Effector memory CD4-positive, alpha-beta T cell (primary cell): ENCODE measurements around the gene ZNF567.
A peak's percentile ranks its signal among the peaks of the same experiment; 100 is the strongest.

ENCODE experiments used
- DNase-seq, 3 donors: peaks; one replicate each; pipeline ENCODE4 v3.0.0-alpha.2; 2020
- H3K27ac ChIP-seq: 2 replicates; pipeline ENCODE4 v1.7.0; 2013; ENCODE audit warnings: mild to moderate bottlenecking, low read length, moderate library complexity; ENCODE audit not compliant: insufficient read depth, poor library complexity, severe bottlenecking
- H3K27me3 ChIP-seq: replicated peaks from 2 replicates; pipeline ENCODE4 v1.7.0; 2013; ENCODE audit warnings: mild to moderate bottlenecking, low read length; ENCODE audit not compliant: insufficient read depth, control insufficient read depth, poor library complexity, severe bottlenecking
- H3K36me3 ChIP-seq: 2 replicates; pipeline ENCODE4 v1.7.0; 2013; ENCODE audit warnings: mild to moderate bottlenecking, low read length, moderate library complexity; ENCODE audit not compliant: control insufficient read depth, insufficient read depth
- H3K4me1 ChIP-seq: 2 replicates; pipeline ENCODE4 v1.7.0; 2013; ENCODE audit warnings: low read length, mild to moderate bottlenecking; ENCODE audit not compliant: control insufficient read depth, insufficient read depth, poor library complexity, severe bottlenecking
- H3K4me3 ChIP-seq: 2 replicates; pipeline ENCODE4 v1.7.0; 2013; ENCODE audit warnings: low read length, low read depth, mild to moderate bottlenecking; ENCODE audit not compliant: insufficient read depth, poor library complexity, severe bottlenecking
- H3K9me3 ChIP-seq: 2 replicates; pipeline ENCODE4 v1.7.0; 2013; ENCODE audit warnings: mild to moderate bottlenecking, low read length, moderate library complexity; ENCODE audit not compliant: control insufficient read depth
- total RNA-seq, 3 donors: gene quantifications; one replicate each; lab custom pipeline; 2026; lab: John Stamatoyannopoulos, UW

ZNF567 gene
- total RNA-seq, result 10.4 to 18.4 (median 10.9) reads per million in 3 donors

DNA sequence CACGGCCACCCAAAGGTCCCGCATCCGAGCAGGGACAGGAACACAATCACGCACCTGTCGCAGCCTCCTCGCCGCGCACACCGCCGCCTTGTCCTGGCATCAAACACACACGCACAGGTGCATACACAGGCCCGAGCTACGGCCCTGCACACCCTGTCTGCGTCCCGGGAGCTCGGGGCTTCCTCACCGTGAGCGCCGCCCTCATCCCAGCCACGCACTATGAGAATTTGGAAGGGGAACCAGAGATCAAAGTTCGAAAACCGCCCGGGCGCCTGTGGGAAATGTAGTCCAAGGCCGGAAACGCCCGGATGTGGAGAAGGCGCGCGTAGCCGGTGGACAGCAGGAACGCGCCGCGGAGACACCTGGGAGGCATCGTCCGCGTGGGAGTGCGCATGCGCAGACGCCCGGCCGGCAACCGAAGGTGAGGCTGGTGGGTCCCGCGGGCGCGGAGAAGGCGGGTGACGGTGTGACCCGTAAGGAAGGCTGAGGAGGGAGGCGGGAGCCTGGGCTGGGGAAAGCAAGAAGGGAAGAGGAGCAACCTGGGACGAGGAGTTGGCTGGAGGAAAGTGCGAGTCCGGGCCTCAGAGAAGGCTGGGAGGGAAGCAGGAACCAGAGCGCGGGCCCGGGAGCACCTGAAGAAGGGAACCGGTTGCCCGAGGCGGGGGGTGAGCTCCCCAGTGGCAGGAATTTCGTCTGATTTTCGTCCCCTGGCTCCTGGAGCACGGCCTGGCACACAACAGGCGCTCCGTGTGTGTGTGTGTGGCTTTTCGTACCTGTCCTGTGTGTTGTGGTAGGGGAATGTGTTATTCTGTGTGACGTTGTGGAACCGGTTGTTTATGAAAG lies at the start of gene ZNF567:
Gene ZNF567, plus strand, starts transcription at position 399 of the 843 bp plus-strand sequence. CDS start 7,256 bp downstream, outside the sequence.
- Histone ChIP-seq H3K9me3 (no peaks in the 10 kb centered on the region), H3K27me3 (no peaks in the 10 kb centered on the region), H3K36me3 (peaks cover 33% of the 10 kb centered on the region), H3K27ac (peak within 1 kb of the TSS; percentile 67), H3K4me3 (peak within 1 kb of the TSS; percentile 68), H3K4me1 (peaks cover 8% of the 10 kb centered on the region)
- peak; percentile 95 to 97 (median 97) for DNase-seq

DNA sequence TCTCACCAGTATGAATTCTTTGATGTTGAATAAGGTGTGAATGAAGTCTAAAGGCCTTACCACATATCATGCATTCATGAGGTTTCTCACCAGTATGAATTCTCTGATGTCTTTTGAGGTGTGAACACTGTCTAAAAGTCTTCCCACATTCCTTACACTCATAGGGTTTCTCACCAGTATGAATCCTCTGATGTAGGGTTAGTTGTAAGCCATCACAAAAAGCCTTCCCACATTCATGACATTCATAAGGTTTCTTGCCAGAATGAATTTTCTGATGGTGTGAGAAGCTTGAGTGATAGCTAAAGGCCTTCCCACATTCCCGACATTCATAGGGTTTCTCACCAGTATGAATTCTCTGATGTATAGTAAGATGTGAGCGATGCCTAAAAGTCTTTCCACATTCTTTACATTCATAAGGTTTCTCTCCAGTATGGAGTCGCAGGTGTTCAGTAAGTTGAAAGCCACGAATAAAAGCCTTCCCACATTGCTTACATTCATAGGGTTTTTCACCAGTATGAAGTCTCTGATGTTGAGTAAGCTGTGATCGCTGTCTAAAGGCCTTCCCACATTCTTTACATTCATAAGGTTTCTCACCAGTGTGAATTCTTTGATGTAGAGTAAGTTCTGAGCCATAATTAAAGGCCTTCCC lies 48.4 kb upstream of the ZNF567 start:
- DNase-seq, result no peak
- Histone ChIP-seq H3K4me1 (no peaks in the 10 kb centered on the region), H3K36me3 (peaks cover 20% of the 10 kb centered on the region), H3K27me3 (no peaks in the 10 kb centered on the region), H3K4me3 (peak overlapping the region; percentile 7), H3K9me3 (peaks cover 70% of the 10 kb centered on the region), H3K27ac (no peak overlapping the region)

DNA sequence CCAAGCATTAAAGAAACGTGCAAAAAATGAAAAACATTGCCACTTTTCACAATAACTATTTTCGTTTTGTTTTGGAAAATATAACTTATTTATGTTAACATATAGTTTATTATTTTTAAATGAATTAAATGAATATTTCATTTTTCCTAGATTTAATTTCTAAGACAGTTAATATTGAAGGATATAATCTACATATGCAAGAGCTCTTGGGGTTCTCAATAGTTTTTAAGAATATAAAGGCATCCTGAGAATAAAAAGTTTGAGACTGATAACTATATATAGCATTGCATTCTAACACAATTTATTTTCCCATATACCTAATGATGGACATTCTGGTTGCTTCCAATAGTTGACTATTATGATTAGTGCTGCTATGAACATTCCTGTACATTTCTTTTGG lies 40.7 kb upstream of the ZNF567 start:
- Histone ChIP-seq H3K4me1 (no peaks in the 10 kb centered on the region), H3K9me3 (peaks cover 40% of the 10 kb centered on the region), H3K36me3 (peaks cover 45% of the 10 kb centered on the region), H3K27ac (no peak overlapping the region), H3K4me3 (no peak overlapping the region), H3K27me3 (no peaks in the 10 kb centered on the region)
- no peak for DNase-seq

DNA sequence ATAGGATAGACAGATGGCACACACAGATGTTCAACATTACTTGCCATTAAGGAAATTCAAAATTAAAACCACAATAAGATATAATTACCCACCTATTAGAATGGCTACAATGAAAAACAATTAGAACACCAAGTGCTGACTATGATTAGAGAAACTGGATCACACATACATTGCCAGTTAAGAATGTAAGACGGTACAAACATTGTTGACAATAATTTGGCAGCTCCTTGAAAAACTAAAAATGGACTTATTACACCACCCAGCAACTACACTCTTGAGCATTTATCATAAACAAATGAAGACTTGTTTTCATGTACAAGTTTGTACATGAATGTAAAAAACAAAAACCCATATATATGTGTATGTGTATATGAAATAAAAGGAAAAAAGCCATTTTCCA lies 34.5 kb upstream of the ZNF567 start:
- H3K27ac ChIP-seq, result no peak overlapping the region
- H3K27me3 ChIP-seq, result no peaks in the 10 kb centered on the region
- H3K36me3 ChIP-seq, result peaks cover 78% of the 10 kb centered on the region
- H3K9me3 ChIP-seq, result peaks cover 14% of the 10 kb centered on the region
- no peaks in the 10 kb centered on the region for H3K4me1 ChIP-seq
- H3K4me3 ChIP-seq, result no peak overlapping the region
- DNase-seq, result no peak

DNA sequence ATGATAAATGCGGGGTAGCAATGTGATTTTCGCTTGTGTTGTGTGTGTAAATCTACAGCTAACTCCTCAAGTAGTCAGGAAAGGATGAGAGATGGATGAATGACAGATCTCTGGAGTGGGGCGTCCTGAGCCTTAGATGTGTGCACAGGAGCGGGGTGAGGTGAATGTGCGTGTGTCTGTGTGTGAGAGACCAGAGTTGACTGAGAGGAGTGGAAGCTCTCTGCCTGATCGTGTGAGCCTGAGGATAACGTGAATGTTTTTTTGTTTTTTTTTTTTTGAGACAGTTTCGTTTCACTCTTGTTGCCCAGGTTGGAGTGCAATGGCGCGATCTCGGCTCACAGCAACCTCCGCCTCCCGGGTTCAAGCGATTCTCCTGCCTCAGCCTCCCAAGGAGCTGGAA lies 21.6 kb upstream of the ZNF567 start:
- Histone ChIP-seq H3K4me3 (peak overlapping the region; percentile 95), H3K4me1 (no peaks in the 10 kb centered on the region), H3K36me3 (peaks cover 30% of the 10 kb centered on the region), H3K27ac (no peak overlapping the region), H3K27me3 (no peaks in the 10 kb centered on the region), H3K9me3 (no peaks in the 10 kb centered on the region)
- DNase-seq, result no peak

DNA sequence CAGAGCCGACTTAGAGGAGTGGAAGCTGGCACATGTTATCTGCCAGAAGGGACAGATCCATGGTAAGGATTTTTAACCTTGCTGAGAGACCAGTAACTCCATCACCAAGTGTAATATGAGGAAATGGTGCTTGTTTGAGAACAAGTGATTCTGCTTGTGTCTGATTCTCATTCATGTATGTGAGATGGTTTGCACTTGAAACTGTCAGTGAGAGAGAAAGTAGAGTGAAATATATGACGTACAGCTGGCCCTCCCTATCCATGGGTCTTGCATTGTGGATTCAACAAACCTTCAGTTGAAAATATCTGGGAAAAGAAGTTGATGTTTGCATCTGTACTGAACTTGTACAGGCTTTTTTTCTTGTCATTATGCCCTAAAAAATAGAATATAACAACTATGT lies 18.8 kb upstream of the ZNF567 start:
- no peaks in the 10 kb centered on the region for H3K9me3 ChIP-seq
- no peak overlapping the region for H3K4me3 ChIP-seq
- peaks cover 31% of the 10 kb centered on the region for H3K36me3 ChIP-seq
- DNase-seq, result no peak
- H3K27me3 ChIP-seq, result no peaks in the 10 kb centered on the region
- no peaks in the 10 kb centered on the region for H3K4me1 ChIP-seq
- H3K27ac ChIP-seq, result no peak overlapping the region

DNA sequence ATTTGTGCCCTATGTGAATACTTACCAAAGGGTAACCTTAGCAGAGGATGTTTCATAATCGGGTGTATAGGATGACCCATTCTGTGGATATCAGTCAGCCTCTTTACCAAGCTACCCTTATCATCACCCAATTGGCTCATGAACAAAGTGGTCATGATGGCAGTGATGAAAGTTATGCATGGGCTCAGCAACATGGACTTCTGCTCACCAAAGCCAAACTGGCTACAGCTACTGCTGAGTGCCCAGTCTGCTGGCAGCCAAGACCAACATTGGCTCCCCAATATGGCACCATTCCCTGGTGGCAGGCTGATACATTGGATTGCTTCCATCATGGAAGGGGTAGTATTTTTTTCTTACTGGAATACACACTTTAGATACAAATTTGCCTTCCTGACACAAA lies 15.0 kb upstream of the ZNF567 start:
- no peaks in the 10 kb centered on the region for H3K4me1 ChIP-seq
- H3K36me3 ChIP-seq, result peaks cover 17% of the 10 kb centered on the region
- H3K4me3 ChIP-seq, result no peak overlapping the region
- H3K27me3 ChIP-seq, result no peaks in the 10 kb centered on the region
- H3K27ac ChIP-seq, result no peak overlapping the region
- no peaks in the 10 kb centered on the region for H3K9me3 ChIP-seq
- no peak for DNase-seq

DNA sequence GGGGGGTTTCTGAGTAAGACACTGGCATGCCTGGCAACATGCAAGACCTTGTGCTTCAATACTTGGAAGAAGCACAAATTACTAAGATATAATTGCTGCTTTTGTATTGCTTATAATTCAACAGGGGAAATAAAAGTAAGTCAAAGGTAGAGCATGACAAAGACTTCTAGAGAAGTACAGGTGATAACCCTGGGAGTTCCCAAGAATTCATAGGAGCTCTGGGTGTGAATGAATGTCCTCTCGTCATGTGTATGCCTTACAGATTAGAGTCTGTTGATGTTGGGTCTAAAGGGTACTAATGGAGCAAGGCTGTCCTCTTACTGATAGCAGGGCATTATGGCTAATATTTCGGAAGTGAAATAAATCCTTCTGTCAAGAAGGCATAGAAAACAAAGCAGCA lies 13.2 kb upstream of the ZNF567 start:
- peaks cover 4% of the 10 kb centered on the region for H3K9me3 ChIP-seq
- no peaks in the 10 kb centered on the region for H3K4me1 ChIP-seq
- DNase-seq, result no peak
- H3K36me3 ChIP-seq, result peaks cover 31% of the 10 kb centered on the region
- H3K4me3 ChIP-seq, result no peak overlapping the region
- H3K27me3 ChIP-seq, result no peaks in the 10 kb centered on the region
- H3K27ac ChIP-seq, result no peak overlapping the region

DNA sequence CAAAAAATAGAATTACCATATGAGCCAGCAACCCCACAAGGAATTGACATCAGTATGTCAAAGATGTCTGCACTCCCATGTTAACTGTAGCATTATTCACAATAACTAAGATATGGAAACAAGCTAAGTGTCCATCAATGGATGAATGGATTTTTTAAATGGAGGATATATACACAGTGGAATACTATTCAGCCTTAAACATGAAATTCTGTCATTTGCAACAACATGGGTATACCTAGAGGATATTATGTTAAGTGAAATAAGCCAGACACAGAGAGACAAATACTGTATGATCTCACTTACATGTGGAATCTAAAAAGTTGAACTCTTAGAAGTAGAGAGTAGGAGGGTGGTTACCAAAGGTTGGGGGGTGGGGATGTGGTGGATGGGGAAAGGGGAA lies 8.0 kb upstream of the ZNF567 start:
- DNase-seq, result no peak
- Histone ChIP-seq H3K36me3 (peaks cover 21% of the 10 kb centered on the region), H3K27me3 (no peaks in the 10 kb centered on the region), H3K9me3 (peaks cover 4% of the 10 kb centered on the region), H3K4me3 (no peak overlapping the region), H3K27ac (no peak overlapping the region), H3K4me1 (no peaks in the 10 kb centered on the region)

DNA sequence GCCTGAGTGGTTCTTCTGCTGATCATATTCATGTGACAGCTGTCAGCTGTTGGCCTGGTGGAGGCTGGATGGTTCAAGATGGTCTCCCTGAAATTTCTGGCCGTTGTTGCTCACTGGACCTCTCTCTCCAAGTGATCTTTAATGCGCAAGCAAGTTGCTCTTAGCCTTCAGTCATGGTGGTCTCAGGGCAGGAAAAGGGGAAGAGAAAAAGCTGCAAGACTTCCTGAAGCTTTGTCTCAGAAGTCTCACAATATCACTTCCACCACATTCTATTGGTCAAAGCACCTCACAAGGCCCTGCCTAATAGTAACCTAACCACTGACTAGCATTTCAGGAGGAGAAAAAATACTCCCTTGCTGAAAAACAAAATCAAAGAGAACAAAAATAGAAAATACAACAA lies 1.6 kb upstream of the ZNF567 start:
- H3K4me3 ChIP-seq, result no peak overlapping the region
- no peaks in the 10 kb centered on the region for H3K9me3 ChIP-seq
- H3K27ac ChIP-seq, result no peak overlapping the region
- H3K36me3 ChIP-seq, result peaks cover 21% of the 10 kb centered on the region
- no peak for DNase-seq
- H3K4me1 ChIP-seq, result peaks cover 8% of the 10 kb centered on the region
- no peaks in the 10 kb centered on the region for H3K27me3 ChIP-seq
